OCI-LY1 (cell line): ENCODE results near the gene RSAD1.

Experiments
- H2AFZ ChIP-seq: fragments of 200-600 bp; sonication (generic), shearing (Covaris generic); 2 replicates; pipeline ENCODE4 v1.6.0; 2014; ENCODE audit warnings: antibody characterized with exemption, mild to moderate bottlenecking, low read length
- H3F3A ChIP-seq: fragments of 200-600 bp; sonication (generic), shearing (Covaris generic); 2 replicates; pipeline ENCODE4 v1.6.0; 2014; ENCODE audit warnings: mild to moderate bottlenecking, antibody characterized with exemption, low read length, moderate library complexity; ENCODE audit not compliant: insufficient read depth
- H3K27ac ChIP-seq: fragments of 200-600 bp; sonication (generic); 2 replicates; pipeline ENCODE4 v1.5.1; 2014; ENCODE audit warnings: low read length, mixed run types, mild to moderate bottlenecking, low read depth; ENCODE audit not compliant: poor library complexity, severe bottlenecking
- H3K27me3 ChIP-seq: fragments of 200-600 bp; sonication (generic); 2 replicates; pipeline ENCODE4 v1.6.0; 2014; ENCODE audit warnings: antibody characterized with exemption, mild to moderate bottlenecking, low read length, moderate library complexity; ENCODE audit not compliant: insufficient read depth
- H3K36me3 ChIP-seq: fragments of 200-600 bp; sonication (generic); 2 replicates; pipeline ENCODE4 v1.6.1; 2014; ENCODE audit warnings: mild to moderate bottlenecking, antibody characterized with exemption, low read length, moderate library complexity, mixed read lengths; ENCODE audit not compliant: insufficient read depth
- H3K4me1 ChIP-seq: fragments of 200-600 bp; sonication (generic); 2 replicates; pipeline ENCODE4 v1.5.1; 2014; ENCODE audit warnings: mild to moderate bottlenecking, low read length, moderate library complexity; ENCODE audit not compliant: insufficient read depth, severe bottlenecking
- H3K4me2 ChIP-seq: fragments of 200-600 bp; sonication (generic), shearing (Covaris generic); 2 replicates; pipeline ENCODE4 v1.6.1; 2014; ENCODE audit warnings: low read length
- H3K4me3 ChIP-seq: fragments of 200-600 bp; sonication (generic); 2 replicates; pipeline ENCODE4 v1.5.1; 2014; ENCODE audit warnings: low read length, low read depth, mild to moderate bottlenecking, mixed read lengths; ENCODE audit not compliant: poor library complexity, severe bottlenecking
- H3K79me2 ChIP-seq: fragments of 200-600 bp; shearing (Covaris generic); 2 replicates; pipeline ENCODE4 v1.6.1; 2016; ENCODE audit warnings: mixed run types, low read length, mixed read lengths; ENCODE audit not compliant: insufficient read depth
- H3K9ac ChIP-seq: fragments of 200-600 bp; sonication (generic), shearing (Covaris generic); 2 replicates; pipeline ENCODE4 v1.6.1; 2014; ENCODE audit warnings: mild to moderate bottlenecking, low read length, mixed read lengths
- H3K9me2 ChIP-seq: fragments of 200-600 bp; sonication (generic), shearing (Covaris generic); 2 replicates; pipeline ENCODE4 v1.6.1; 2014; ENCODE audit warnings: low read depth, mild to moderate bottlenecking, low read length, mixed read lengths
- H3K9me3 ChIP-seq: fragments of 200-600 bp; shearing (Covaris generic); 2 replicates; pipeline ENCODE4 v1.6.1; 2014; ENCODE audit warnings: low read length, mixed read lengths
- H4K20me1 ChIP-seq: fragments of 200-600 bp; sonication (generic), shearing (Covaris generic); 2 replicates; pipeline ENCODE4 v1.6.0; 2016; ENCODE audit warnings: mild to moderate bottlenecking, low read length; ENCODE audit not compliant: insufficient read depth
- EZH2 ChIP-seq: fragments of 200-600 bp; sonication (generic), shearing (Covaris generic); IDR thresholded peaks from 2 replicates; pipeline ENCODE4 v1.8.0; 2017; ENCODE audit warnings: borderline replicate concordance, mixed run types, mild to moderate bottlenecking, antibody characterized with exemption, low read length, moderate library complexity, mixed read lengths
- TF ChIP-seq, protein P1 (sequence below): fragments of 200-600 bp; sonication (generic), shearing (Covaris generic); IDR thresholded peaks from 2 replicates; pipeline ENCODE4 v1.5.1; 2017; ENCODE audit warnings: mild to moderate bottlenecking, antibody characterized with exemption, low read length, moderate library complexity, mixed read lengths

The RSAD1 gene

GRCh38 chr17:50444841-50445715 is 33.6 kb upstream of the RSAD1 start:
- Histone ChIP-seq H3K9me2 (no peaks in the 10 kb centered on the region), H3K79me2 (no peaks in the 10 kb centered on the region), H3K4me1 (no peaks in the 10 kb centered on the region), H3K27me3 (no peaks in the 10 kb centered on the region), H3K36me3 (no peaks in the 10 kb centered on the region), H3K4me3 (no peak overlapping the region), H3K9me3 (no peaks in the 10 kb centered on the region), H4K20me1 (no peaks in the 10 kb centered on the region), H3K4me2 (no peak overlapping the region), H2AFZ (no peak overlapping the region), H3K9ac (no peak overlapping the region), H3K27ac (no peak overlapping the region), H3F3A (no peaks in the 10 kb centered on the region)
- no peak for TF ChIP-seq EZH2
- TF ChIP-seq, protein P1, sequence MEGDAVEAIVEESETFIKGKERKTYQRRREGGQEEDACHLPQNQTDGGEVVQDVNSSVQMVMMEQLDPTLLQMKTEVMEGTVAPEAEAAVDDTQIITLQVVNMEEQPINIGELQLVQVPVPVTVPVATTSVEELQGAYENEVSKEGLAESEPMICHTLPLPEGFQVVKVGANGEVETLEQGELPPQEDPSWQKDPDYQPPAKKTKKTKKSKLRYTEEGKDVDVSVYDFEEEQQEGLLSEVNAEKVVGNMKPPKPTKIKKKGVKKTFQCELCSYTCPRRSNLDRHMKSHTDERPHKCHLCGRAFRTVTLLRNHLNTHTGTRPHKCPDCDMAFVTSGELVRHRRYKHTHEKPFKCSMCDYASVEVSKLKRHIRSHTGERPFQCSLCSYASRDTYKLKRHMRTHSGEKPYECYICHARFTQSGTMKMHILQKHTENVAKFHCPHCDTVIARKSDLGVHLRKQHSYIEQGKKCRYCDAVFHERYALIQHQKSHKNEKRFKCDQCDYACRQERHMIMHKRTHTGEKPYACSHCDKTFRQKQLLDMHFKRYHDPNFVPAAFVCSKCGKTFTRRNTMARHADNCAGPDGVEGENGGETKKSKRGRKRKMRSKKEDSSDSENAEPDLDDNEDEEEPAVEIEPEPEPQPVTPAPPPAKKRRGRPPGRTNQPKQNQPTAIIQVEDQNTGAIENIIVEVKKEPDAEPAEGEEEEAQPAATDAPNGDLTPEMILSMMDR, result no peak

DNA sequence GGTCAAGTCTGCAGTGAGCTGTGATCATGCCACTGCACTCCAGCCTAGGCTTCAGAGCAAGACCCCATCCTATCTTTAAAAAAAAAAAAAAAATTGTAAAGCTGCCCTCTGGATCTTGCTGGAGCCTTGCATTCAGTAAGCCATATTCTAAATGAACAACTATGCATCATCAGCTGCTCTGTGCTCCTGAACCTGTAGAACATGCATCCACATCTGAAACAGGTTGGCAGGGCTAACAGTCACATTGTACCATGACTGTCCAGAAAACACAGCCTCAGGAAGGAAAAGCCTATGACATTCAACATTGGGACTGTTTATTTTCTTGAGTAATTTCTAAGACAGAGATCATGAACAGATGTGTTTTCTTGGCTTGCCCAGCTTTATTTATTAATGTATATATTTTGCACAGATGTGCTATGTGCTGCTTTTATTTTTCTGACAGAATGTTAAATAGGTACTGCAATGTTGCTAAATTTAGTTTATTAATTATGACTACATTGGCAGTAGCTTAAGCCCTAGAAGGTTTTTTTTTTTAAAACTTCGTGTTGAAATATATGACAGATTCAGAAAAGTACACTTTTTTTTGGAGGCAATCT is 32.8 kb upstream of the RSAD1 start:
- no peaks in the 10 kb centered on the region for H3K27me3 ChIP-seq
- no peaks in the 10 kb centered on the region for H3K9me2 ChIP-seq
- no peak overlapping the region for H3K27ac ChIP-seq
- no peaks in the 10 kb centered on the region for H4K20me1 ChIP-seq
- no peaks in the 10 kb centered on the region for H3F3A ChIP-seq
- H3K36me3 ChIP-seq, result no peaks in the 10 kb centered on the region
- H3K79me2 ChIP-seq, result no peaks in the 10 kb centered on the region
- no peak overlapping the region for H2AFZ ChIP-seq
- no peaks in the 10 kb centered on the region for H3K4me1 ChIP-seq
- H3K9me3 ChIP-seq, result no peaks in the 10 kb centered on the region
- no peak overlapping the region for H3K4me2 ChIP-seq
- no peak overlapping the region for H3K4me3 ChIP-seq
- TF ChIP-seq, protein P1, result no peak
- no peak for TF ChIP-seq EZH2
- H3K9ac ChIP-seq, result no peak overlapping the region

DNA sequence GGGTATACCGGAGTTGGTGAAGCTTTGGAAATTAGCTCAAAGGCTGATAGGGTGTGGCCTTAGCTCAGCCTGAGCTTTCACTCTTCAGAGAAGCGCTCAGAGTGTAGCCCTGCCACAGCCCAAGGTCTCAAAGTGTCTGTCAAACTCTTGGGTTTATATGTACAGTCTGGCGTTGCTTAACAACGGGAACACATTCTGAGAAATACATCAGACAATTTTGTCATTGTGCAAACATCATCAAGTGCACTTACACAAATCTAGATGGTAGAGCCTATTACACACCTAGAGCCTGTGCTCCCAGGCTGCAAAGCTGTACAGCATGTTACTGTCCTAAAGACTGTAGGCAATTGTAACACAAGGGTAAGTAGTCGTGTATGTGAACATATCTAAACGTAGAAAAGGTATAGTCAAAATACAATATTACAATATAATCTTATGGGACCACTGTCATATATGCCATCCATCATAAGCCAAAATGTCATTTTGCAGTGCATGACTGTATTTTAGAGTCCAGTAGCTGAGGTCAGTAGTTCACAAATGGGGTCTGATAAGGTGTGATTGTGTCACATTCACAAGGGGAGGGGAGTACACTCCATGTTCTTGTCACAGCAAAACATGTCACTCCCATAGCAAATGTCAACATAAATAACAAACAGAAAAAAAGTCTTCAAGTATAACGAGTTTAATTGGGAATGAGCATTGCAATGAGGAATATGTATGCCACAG is 30.6 kb upstream of the RSAD1 start:
- Histone ChIP-seq H3K9ac (no peak overlapping the region), H3K79me2 (no peaks in the 10 kb centered on the region), H3K4me2 (no peak overlapping the region), H3K27ac (no peak overlapping the region), H3K4me3 (no peak overlapping the region), H4K20me1 (no peaks in the 10 kb centered on the region), H3K27me3 (no peaks in the 10 kb centered on the region), H3K9me2 (no peaks in the 10 kb centered on the region), H2AFZ (no peak overlapping the region), H3K4me1 (no peaks in the 10 kb centered on the region), H3F3A (no peaks in the 10 kb centered on the region), H3K9me3 (no peaks in the 10 kb centered on the region), H3K36me3 (no peaks in the 10 kb centered on the region)
- TF ChIP-seq EZH2, result no peak
- TF ChIP-seq, protein P1, result no peak
